GM12878 (cell line): ENCODE measurements around the gene POT1.
"Not testable (repeated sequence)": the region's sequence is repeated elsewhere in the genome, so short reads cannot be mapped to it uniquely, and the experiment has no call there.

Experiments
- BHLHE40 ChIP-seq, 2 experiments: fragments of 450-650 bp in 1 of 2; IDR thresholded peaks; 2 replicates each; pipeline ENCODE4 v1.6.1; 2011 to 2017; ENCODE audit warnings: low read depth in 2 of 2, borderline replicate concordance in 1 of 2, improper control_type of control experiment in 1 of 2, low read length in 1 of 2, mild to moderate bottlenecking in 1 of 2
- POLR2A ChIP-seq: IDR thresholded peaks from 2 replicates; pipeline ENCODE4 v1.6.1; 2011; ENCODE audit warnings: low read depth, mild to moderate bottlenecking, low read length
- RAD21 ChIP-seq: IDR thresholded peaks from 2 replicates; pipeline ENCODE4 v1.6.1; 2011; ENCODE audit warnings: mild to moderate bottlenecking, low read depth, low read length, moderate library complexity; ENCODE audit not compliant: insufficient read depth
- RAD51 ChIP-seq: fragments of 450-650 bp; IDR thresholded peaks from 2 replicates; pipeline ENCODE4 v1.6.1; 2016; ENCODE audit warnings: moderate library complexity, mild to moderate bottlenecking, inconsistent platforms
- RB1 ChIP-seq: fragments of 450-650 bp; formaldehyde crosslinking; IDR thresholded peaks from 2 replicates; pipeline ENCODE4 v1.6.1; 2017; ENCODE audit warnings: mild to moderate bottlenecking, borderline replicate concordance
- SPI1 ChIP-seq: IDR thresholded peaks from 2 replicates; pipeline ENCODE4 v1.6.1; 2011; ENCODE audit warnings: low read depth, mild to moderate bottlenecking, low read length, moderate library complexity, borderline replicate concordance; ENCODE audit not compliant: insufficient read depth
- TF ChIP-seq, protein P1 (sequence below), 3 experiments: IDR thresholded peaks in 2 of 3; conservative IDR thresholded peaks in 1 of 3; 2 replicates each; pipeline ENCODE4 v1.5.1; 2011; ENCODE audit warnings: low read depth in 3 of 3, low read length in 3 of 3, mild to moderate bottlenecking in 3 of 3, control low read depth in 2 of 3, moderate library complexity in 2 of 3, inconsistent platforms in 1 of 3, mixed read lengths in 1 of 3; ENCODE audit not compliant: control insufficient read depth in 2 of 3, insufficient read depth in 1 of 3; ENCODE audit errors: extremely low read depth in 1 of 3

DNA sequence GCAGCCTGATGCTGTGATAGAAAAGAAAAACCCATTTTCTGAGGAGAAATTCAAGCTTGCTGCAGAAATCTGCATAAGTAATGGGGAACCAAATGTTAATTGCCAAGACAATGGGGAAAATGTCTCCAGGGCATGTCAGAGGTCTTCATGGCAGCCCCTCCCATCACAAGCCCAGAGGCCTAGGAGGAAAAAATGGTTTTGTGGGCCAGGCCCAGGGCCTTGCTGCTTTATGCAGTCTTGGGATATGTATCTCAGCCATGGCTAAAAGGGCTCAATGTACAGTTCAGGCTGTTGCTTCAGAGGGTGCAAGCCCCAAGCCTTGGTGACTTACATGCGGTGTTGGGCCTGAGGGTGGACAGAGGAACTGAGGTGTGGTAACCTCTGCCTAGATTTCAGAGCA is 28.3 kb upstream of the POT1 start:
- TF ChIP-seq BHLHE40 (IDR thresholded peaks at IDR 0.05; ENCODE audit: borderline replicate concordance in 1 of 2, low read depth in 2 of 2, low read length in 1 of 2); RAD51; RAD21; POLR2A; RB1; SPI1: not testable (repeated sequence)
- TF ChIP-seq, protein P1, sequence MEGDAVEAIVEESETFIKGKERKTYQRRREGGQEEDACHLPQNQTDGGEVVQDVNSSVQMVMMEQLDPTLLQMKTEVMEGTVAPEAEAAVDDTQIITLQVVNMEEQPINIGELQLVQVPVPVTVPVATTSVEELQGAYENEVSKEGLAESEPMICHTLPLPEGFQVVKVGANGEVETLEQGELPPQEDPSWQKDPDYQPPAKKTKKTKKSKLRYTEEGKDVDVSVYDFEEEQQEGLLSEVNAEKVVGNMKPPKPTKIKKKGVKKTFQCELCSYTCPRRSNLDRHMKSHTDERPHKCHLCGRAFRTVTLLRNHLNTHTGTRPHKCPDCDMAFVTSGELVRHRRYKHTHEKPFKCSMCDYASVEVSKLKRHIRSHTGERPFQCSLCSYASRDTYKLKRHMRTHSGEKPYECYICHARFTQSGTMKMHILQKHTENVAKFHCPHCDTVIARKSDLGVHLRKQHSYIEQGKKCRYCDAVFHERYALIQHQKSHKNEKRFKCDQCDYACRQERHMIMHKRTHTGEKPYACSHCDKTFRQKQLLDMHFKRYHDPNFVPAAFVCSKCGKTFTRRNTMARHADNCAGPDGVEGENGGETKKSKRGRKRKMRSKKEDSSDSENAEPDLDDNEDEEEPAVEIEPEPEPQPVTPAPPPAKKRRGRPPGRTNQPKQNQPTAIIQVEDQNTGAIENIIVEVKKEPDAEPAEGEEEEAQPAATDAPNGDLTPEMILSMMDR (IDR thresholded peaks at IDR 0.05 in 2 of 3, conservative IDR thresholded peaks at IDR 0.05 in 1 of 3; ENCODE audit: control insufficient read depth in 2 of 3, extremely low read depth in 1 of 3, insufficient read depth in 1 of 3, low read depth in 3 of 3, low read length in 3 of 3) = not testable (repeated sequence)
